Stimulated activated CD4-positive, alpha-beta T cell treated with anti-CD3 and anti-CD28 coated beads, Interleukin-2, amount 100 ng/mL, for 48 hours (primary cell): ENCODE measurements around the gene EGFL7.

ENCODE experiments used
- DNase-seq, 2 donors: peaks; one replicate each; pipeline ENCODE4 v3.0.0-alpha.2; 2020

The EGFL7 gene

GRCh38 chr9:136675477-136676296, 13.0 kb downstream of the EGFL7 start:
- no peak for DNase-seq

GRCh38 chr9:136676297-136676794, 13.6 kb downstream of the EGFL7 start:
- DNase-seq = no peak

- DNase-seq = no peak
Measured at GRCh38 chr9:136676920-136677686, 14.4 kb downstream of the EGFL7 start.

GRCh38 chr9:136678034-136678433, 15.3 kb downstream of the EGFL7 start:
- no peak for DNase-seq

GRCh38 chr9:136678624-136679023, 15.9 kb downstream of the EGFL7 start:
- no peak for DNase-seq

- DNase-seq = no peak
Measured at GRCh38 chr9:136679431-136679941, 16.8 kb downstream of the EGFL7 start.

GRCh38 chr9:136681029-136681428, 18.3 kb downstream of the EGFL7 start:
- DNase-seq = no peak

- no peak for DNase-seq
Measured at GRCh38 chr9:136681945-136682699, 19.4 kb downstream of the EGFL7 start.

- no peak for DNase-seq
Measured at GRCh38 chr9:136682710-136683109, 20.0 kb downstream of the EGFL7 start.

GRCh38 chr9:136683173-136683745, 20.5 kb downstream of the EGFL7 start:
- no peak for DNase-seq

- no peak for DNase-seq
Measured at GRCh38 chr9:136683755-136684154, 21.0 kb downstream of the EGFL7 start.

- no peak for DNase-seq
Measured at GRCh38 chr9:136684339-136684738, 21.6 kb downstream of the EGFL7 start.

- no peak for DNase-seq
Measured at GRCh38 chr9:136684799-136685198, 22.1 kb downstream of the EGFL7 start.

- no peak for DNase-seq
Measured at GRCh38 chr9:136685216-136685615, 22.5 kb downstream of the EGFL7 start.

- no peak for DNase-seq
Measured at GRCh38 chr9:136685790-136686533, 23.2 kb downstream of the EGFL7 start.

- no peak for DNase-seq
Measured at GRCh38 chr9:136686534-136686793, 23.7 kb downstream of the EGFL7 start.

- DNase-seq = peak; percentile 62 to 73
Measured at GRCh38 chr9:136686794-136687711, 24.3 kb downstream of the EGFL7 start, which contains the start of gene AGPAT2. Gene AGPAT2 (minus strand): TSS chr9:136687457. CDS start chr9:136687357, 100 bp downstream.

- no peak for DNase-seq
Measured at GRCh38 chr9:136687721-136688223, 25.1 kb downstream of the EGFL7 start.

- no peak for DNase-seq
Measured at GRCh38 chr9:136688274-136689107, 25.8 kb downstream of the EGFL7 start.

- no peak for DNase-seq
Measured at GRCh38 chr9:136689108-136689460, 26.4 kb downstream of the EGFL7 start.
